ENCODE data around the gene COMMD6. TPM values are rescaled to one million over a fixed set of nuclear protein-coding genes. Genes with fewer than 3 reads are reported as not detected.

COMMD6 gene
- total and polyA plus RNA-seq, 2 of the 13 experiments (the other 11 are each of a cell fraction or from before 2014, with no cell fraction given) = 97.0 to 164 TPM

DNA sequence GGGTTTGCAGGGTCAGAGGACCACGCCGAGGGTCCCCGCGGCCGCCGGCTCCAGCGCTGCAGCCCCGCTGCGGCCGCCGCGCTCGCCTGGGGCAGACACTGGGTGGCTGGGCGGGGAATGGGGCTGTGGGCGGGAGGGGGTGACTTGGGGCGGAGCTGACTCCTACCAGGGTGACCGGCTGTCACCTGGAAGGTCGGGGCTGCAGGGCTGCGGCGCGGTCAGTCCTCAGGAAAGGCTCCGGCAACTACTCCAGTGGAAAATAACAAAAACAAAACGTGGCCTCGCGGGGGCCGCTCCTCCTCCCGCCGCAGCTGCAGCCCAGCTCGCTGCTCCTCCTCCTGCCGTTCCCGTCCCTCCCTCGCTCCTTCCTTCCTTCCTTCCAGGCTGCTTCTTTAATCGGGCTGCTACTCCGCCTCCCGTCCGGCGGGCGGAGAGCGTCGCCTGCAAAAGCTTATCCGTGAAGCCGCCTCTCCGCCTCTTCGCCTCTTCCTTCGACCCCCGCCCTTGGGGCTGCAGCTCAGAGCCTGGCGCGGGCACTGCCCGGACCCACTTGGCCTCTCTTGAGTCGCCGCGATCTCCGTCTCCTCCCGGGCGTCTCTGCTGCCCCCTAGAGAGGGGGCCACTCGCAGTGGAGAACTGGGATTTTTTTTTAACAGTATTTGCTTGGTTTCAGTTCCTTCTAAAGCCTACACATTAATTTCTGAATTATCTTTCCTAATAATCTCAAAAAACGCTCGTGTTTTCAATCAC is 55.4 kb downstream of the COMMD6 start, which contains the start of gene TBC1D4 (continued):
- TF ChIP-seq SRSF1 (optimal IDR thresholded peaks at IDR 0.05; ENCODE audit: low read depth, low read length) = no peak
- TF ChIP-seq ZNF577 (CRISPR knock-in tag; IDR thresholded peaks at IDR 0.05; ENCODE audit: borderline replicate concordance, low read depth) = no peak
- TF ChIP-seq HDAC1 (CRISPR knock-in tag; IDR thresholded peaks at IDR 0.05) = peak; percentile 86
- no peak for TF ChIP-seq TEAD2 (CRISPR knock-in tag; IDR thresholded peaks at IDR 0.05)
- TF ChIP-seq HOXA7 (CRISPR knock-in tag; IDR thresholded peaks at IDR 0.05) = no peak
- no peak for TF ChIP-seq RFXANK (CRISPR knock-in tag; IDR thresholded peaks at IDR 0.05)
- no peak for TF ChIP-seq HHEX (CRISPR knock-in tag; IDR thresholded peaks at IDR 0.05)
- no peak; the same call in none of the 2 replicates for TF ChIP-seq ELF1 (CRISPR knock-in tag; IDR thresholded peaks at IDR 0.05)
- TF ChIP-seq ZNF12 (CRISPR knock-in tag; IDR thresholded peaks at IDR 0.05) = peak; percentile 30; the same call in 1 of the 2 replicates
- TF ChIP-seq CREM (IDR thresholded peaks at IDR 0.05) = peak; percentile 52; the same call in 1 of the 2 replicates
- TF ChIP-seq CREM (CRISPR knock-in tag; IDR thresholded peaks at IDR 0.05) = no peak
- 0 out of 2 replicates have a peak, but pooled peaks have one; percentile 55 for TF ChIP-seq MIER2 (CRISPR knock-in tag; IDR thresholded peaks at IDR 0.05)
- no peak for TF ChIP-seq MBD4 (IDR thresholded peaks at IDR 0.05; ENCODE audit: borderline replicate concordance, low read length)
- no peak; the same call in 1 of the 2 replicates for TF ChIP-seq ZNF234 (CRISPR knock-in tag; conservative IDR thresholded peaks at IDR 0.05)
- peak; percentile 45; the same call in 1 of the 2 replicates for TF ChIP-seq ARNT2 (CRISPR knock-in tag; IDR thresholded peaks at IDR 0.05; ENCODE audit: low read depth)
- TF ChIP-seq, protein P1, sequence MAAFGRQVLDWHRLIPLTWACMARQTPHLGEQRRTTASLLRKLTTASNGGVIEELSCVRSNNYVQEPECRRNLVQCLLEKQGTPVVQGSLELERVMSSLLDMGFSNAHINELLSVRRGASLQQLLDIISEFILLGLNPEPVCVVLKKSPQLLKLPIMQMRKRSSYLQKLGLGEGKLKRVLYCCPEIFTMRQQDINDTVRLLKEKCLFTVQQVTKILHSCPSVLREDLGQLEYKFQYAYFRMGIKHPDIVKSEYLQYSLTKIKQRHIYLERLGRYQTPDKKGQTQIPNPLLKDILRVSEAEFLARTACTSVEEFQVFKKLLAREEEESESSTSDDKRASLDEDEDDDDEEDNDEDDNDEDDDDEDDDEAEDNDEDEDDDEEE (CRISPR knock-in tag; IDR thresholded peaks at IDR 0.05) = peak; percentile 34; the same call in 1 of the 2 replicates
- peak; percentile 63; the same call in 1 of the 2 replicates for TF ChIP-seq AHR (CRISPR knock-in tag; IDR thresholded peaks at IDR 0.05)
- peak; percentile 63; the same call in 1 of the 2 replicates for TF ChIP-seq KAT7 (CRISPR knock-in tag; IDR thresholded peaks at IDR 0.05; ENCODE audit: borderline replicate concordance)
- TF ChIP-seq, protein P2, sequence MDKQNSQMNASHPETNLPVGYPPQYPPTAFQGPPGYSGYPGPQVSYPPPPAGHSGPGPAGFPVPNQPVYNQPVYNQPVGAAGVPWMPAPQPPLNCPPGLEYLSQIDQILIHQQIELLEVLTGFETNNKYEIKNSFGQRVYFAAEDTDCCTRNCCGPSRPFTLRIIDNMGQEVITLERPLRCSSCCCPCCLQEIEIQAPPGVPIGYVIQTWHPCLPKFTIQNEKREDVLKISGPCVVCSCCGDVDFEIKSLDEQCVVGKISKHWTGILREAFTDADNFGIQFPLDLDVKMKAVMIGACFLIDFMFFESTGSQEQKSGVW (CRISPR knock-in tag; IDR thresholded peaks at IDR 0.05; ENCODE audit: borderline replicate concordance) = no peak
- peak; percentile 42; the same call in 1 of the 2 replicates for TF ChIP-seq MTA1 (CRISPR knock-in tag; IDR thresholded peaks at IDR 0.05; ENCODE audit: borderline replicate concordance)
- TF ChIP-seq, protein P3, sequence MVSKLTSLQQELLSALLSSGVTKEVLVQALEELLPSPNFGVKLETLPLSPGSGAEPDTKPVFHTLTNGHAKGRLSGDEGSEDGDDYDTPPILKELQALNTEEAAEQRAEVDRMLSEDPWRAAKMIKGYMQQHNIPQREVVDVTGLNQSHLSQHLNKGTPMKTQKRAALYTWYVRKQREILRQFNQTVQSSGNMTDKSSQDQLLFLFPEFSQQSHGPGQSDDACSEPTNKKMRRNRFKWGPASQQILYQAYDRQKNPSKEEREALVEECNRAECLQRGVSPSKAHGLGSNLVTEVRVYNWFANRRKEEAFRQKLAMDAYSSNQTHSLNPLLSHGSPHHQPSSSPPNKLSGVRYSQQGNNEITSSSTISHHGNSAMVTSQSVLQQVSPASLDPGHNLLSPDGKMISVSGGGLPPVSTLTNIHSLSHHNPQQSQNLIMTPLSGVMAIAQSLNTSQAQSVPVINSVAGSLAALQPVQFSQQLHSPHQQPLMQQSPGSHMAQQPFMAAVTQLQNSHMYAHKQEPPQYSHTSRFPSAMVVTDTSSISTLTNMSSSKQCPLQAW (CRISPR knock-in tag; IDR thresholded peaks at IDR 0.05) = no peak
- peak; percentile 34 for TF ChIP-seq HNF4A (CRISPR knock-in tag; IDR thresholded peaks at IDR 0.05)
- peak; percentile 76 for TF ChIP-seq MED1 (CRISPR knock-in tag; IDR thresholded peaks at IDR 0.05)
- no peak for TF ChIP-seq ZNF556 (CRISPR knock-in tag; IDR thresholded peaks at IDR 0.05; ENCODE audit: borderline replicate concordance)
- TF ChIP-seq KMT2A (CRISPR knock-in tag; IDR thresholded peaks at IDR 0.05) = peak; percentile 64
- no peak for TF ChIP-seq MLLT10 (CRISPR knock-in tag; IDR thresholded peaks at IDR 0.05)
- TF ChIP-seq CC2D1A (CRISPR knock-in tag; IDR thresholded peaks at IDR 0.05) = no peak
- no peak for TF ChIP-seq RELA (CRISPR knock-in tag; IDR thresholded peaks at IDR 0.05)
- TF ChIP-seq LCORL (IDR thresholded peaks at IDR 0.05) = no peak
- TF ChIP-seq LCORL (CRISPR knock-in tag; IDR thresholded peaks at IDR 0.05) = peak; percentile 83
- TF ChIP-seq, protein P4, sequence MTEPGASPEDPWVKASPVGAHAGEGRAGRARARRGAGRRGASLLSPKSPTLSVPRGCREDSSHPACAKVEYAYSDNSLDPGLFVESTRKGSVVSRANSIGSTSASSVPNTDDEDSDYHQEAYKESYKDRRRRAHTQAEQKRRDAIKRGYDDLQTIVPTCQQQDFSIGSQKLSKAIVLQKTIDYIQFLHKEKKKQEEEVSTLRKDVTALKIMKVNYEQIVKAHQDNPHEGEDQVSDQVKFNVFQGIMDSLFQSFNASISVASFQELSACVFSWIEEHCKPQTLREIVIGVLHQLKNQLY (CRISPR knock-in tag; IDR thresholded peaks at IDR 0.05) = no peak; the same call in 1 of the 2 replicates

Data from HepG2 (cell line).